ENCODE results near the gene MIPOL1. TPM values are rescaled to one million over a fixed set of nuclear protein-coding genes. Genes with fewer than 3 reads are reported as not detected.

MIPOL1 gene
- total and polyA plus RNA-seq, 9 of the 15 experiments (the other 6 are each of a cell fraction or from before 2014, with no cell fraction given) = 6.7 to 21.9 (median 12.4) TPM

DNA sequence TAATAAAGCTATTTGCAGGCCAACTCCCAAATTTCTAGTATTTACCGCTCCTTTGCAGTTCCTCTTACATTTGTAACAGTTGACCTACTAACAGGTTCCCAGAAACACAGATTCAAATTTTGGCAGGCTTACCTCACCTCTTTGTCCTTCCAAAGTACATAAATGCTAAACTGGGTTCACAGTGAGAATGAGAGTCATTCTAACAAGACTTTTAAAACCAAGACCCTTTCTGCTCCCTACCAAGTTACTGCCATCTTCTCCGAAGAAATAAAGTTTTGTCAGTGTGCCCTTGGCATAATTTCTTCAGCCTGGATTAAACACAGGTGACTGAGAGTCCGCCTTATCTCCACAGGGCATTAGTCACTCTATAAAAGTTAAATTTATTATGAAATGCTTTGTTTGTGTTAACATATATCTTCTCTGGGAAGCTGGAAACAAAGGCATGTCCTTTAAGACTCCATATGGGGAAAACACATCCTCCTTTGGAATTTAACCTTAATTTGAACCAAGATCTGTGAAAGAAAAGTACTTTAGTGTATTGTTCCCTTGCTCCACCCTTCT lies 369.2 kb downstream of the MIPOL1 start:
- Histone ChIP-seq H3K4me2 (ENCODE audit: insufficient read depth, low read length) (no peak overlapping the region), H3K27me3 (ENCODE audit: control insufficient read depth in 2 of 2, insufficient read depth in 2 of 2, low read length in 2 of 2) (no peaks in the 10 kb centered on the region), H3K36me3 (ENCODE audit: control insufficient read depth, insufficient read depth, low read length) (no peaks in the 10 kb centered on the region), H3K79me2 (ENCODE audit: control insufficient read depth, insufficient read depth, low read length) (no peaks in the 10 kb centered on the region), H3K9me1 (ENCODE audit: control insufficient read depth, insufficient read depth, low read length) (no peaks in the 10 kb centered on the region), H4K20me1 (replicated peaks; ENCODE audit: control insufficient read depth, insufficient read depth, low read length) (no peaks in the 10 kb centered on the region), H3K27ac (ENCODE audit: extremely low read depth, low read depth, low read length) (no peak overlapping the region), H3K9ac (ENCODE audit: insufficient read depth in 1 of 2, low read depth in 2 of 2, low read length in 2 of 2) (no peak overlapping the region), H3K4me1 (replicated peaks in 1 of 2; ENCODE audit: control insufficient read depth in 2 of 2, insufficient read depth in 2 of 2, low read length in 2 of 2) (no peaks in the 10 kb centered on the region), H2AFZ (ENCODE audit: low read depth, low read length) (no peak overlapping the region), H3K9me3 (replicated peaks; ENCODE audit: control insufficient read depth, insufficient read depth, low read depth, low read length) (no peaks in the 10 kb centered on the region), H3K4me3 (no peak overlapping the region)
- intact Hi-C loops (cut with micrococcal nuclease) (no loop called here), in situ Hi-C loops (cut with MboI) (no loop called here)
- TF ChIP-seq MAX (CRISPR knock-in tag; IDR thresholded peaks at IDR 0.05) (no peak), CHD2 (IDR thresholded peaks at IDR 0.05; ENCODE audit: low read depth, low read length) (no peak), BCOR (IDR thresholded peaks at IDR 0.05) (no peak), HDAC1 (IDR thresholded peaks at IDR 0.05) (no peak), E4F1 (CRISPR knock-in tag; IDR thresholded peaks at IDR 0.05; ENCODE audit: borderline replicate concordance) (no peak), PTTG1 (tag; IDR thresholded peaks at IDR 0.05; ENCODE audit: low read depth) (no peak), GABPB2 (CRISPR knock-in tag; conservative IDR thresholded peaks at IDR 0.05) (no peak), CCNT2 (IDR thresholded peaks at IDR 0.05; ENCODE audit: borderline replicate concordance, extremely low read depth, insufficient read length, low read depth, low read length) (no peak), ZNF143 (CRISPR knock-in tag; IDR thresholded peaks at IDR 0.05) (no peak), STAT5B (CRISPR knock-in tag; IDR thresholded peaks at IDR 0.05) (no peak), FIP1L1 (IDR thresholded peaks at IDR 0.05; ENCODE audit: low read depth, low read length, poor library complexity, severe bottlenecking) (no peak)
- TF ChIP-seq, protein P1, sequence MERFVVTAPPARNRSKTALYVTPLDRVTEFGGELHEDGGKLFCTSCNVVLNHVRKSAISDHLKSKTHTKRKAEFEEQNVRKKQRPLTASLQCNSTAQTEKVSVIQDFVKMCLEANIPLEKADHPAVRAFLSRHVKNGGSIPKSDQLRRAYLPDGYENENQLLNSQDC (CRISPR knock-in tag; IDR thresholded peaks at IDR 0.05) = no peak
- no TSS peak for BruUV-seq (replicated peaks)
- FAIRE-seq (no peak), DNase-seq (ENCODE audit: extremely low read depth in 1 of 4, low spot score in 3 of 4) (no peak), ATAC-seq (no peak)
- ChIA-PET CTCF (ENCODE audit: low intra/inter-chr PET ratio) (no interaction called here), POLR2A (no interaction called here)
- 21% methylated on average over 3 of the region's 3 CpGs for WGBS (ENCODE audit: insufficient coverage, low coverage, missing lambda C conversion rate)

All from K562 (cell line).